Stimulated activated CD8-positive, alpha-beta memory T cell treated with anti-CD3 and anti-CD28 coated beads, Interleukin-4, amount 100 ng/mL, for 1 hour (primary cell): ENCODE data around the gene NDUFS7.
A peak's percentile ranks its signal among the peaks of the same experiment; 100 is the strongest.

Experiments used
- DNase-seq, 2 donors: peaks; one replicate each; pipeline ENCODE4 v3.0.0-alpha.2; 2020; ENCODE audit warnings: low read depth in 2 of 2, low spot score in 1 of 2

NDUFS7 gene

GRCh38 chr19:1399745-1400144, 16.0 kb downstream of the NDUFS7 start:
- DNase-seq, result no peak

DNA sequence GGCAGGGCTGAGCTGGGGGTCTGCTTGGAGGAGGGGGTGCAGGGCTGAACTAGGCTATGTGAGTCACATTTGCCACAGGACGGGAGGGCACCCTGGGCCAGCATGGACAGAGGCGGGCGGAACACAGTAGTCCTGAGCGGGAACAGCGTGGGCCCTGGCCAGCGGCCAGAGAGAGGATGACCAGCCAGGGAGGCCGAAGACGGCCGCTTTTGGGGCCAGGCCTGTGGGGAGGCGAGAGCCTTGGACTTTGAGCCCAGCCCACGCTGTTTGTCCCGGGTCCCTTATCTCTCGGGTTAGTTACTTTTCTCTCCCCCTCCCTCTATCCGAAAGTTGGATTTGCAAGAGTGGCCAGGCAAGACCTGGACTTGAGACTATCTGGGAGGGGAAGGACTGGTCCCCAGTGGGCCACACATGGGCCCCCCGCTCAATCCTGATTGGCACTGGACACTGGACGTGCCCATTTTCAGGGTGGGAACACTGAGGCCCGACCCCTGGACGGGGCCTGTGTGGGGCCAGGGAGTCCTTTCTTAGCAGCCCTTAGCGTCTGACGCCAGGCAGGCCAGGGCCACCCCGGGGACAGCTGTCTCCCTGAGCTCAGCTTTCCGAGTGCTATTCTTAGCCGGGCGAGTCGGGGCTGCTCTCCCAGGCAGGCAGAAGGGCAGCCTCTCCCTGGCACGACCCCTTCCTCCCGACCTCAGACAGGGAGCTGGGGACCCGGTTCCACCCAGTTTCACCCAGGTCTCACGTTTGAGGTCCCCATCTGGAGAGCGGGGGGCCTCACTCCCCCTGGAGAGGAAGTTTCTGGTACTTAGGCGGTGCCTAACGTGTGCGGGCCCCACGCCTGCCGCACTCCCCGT, 16.8 kb downstream of the NDUFS7 start:
- DNase-seq, result no peak

GRCh38 chr19:1401138-1401888, 17.6 kb downstream of the NDUFS7 start, which contains the start of gene GAMT:
TSS of gene GAMT (minus strand) at chr19:1401542. CDS start at chr19:1401476, 66 bp downstream.
- no peak for DNase-seq

DNA sequence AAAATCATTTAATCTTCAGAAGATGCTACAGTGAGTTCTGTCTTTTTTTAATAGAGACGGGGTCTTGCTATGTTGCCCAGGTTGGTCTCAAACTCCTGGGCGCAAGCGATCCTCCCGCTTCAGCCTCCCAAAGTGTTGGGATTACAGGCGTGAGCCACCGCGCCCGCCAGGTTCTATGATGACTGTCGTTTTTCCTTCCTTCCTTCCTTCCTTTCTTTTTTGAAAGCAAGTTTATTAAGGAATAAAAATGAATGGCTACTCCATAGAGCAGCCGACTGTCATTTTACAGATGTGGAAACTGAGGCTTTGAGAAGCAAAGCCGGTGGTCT, 18.1 kb downstream of the NDUFS7 start:
- DNase-seq, result no peak

GRCh38 chr19:1402411-1403070, 18.8 kb downstream of the NDUFS7 start:
- DNase-seq, result no peak

GRCh38 chr19:1406774-1407527, 23.2 kb downstream of the NDUFS7 start:
- DNase-seq, result peak; percentile 94 to 99

GRCh38 chr19:1407528-1408299, 24.0 kb downstream of the NDUFS7 start, which contains the start of gene DAZAP1:
TSS of gene DAZAP1 (plus strand) at chr19:1407586. CDS start at chr19:1407774, 188 bp downstream.
- DNase-seq, result no peak

DNA sequence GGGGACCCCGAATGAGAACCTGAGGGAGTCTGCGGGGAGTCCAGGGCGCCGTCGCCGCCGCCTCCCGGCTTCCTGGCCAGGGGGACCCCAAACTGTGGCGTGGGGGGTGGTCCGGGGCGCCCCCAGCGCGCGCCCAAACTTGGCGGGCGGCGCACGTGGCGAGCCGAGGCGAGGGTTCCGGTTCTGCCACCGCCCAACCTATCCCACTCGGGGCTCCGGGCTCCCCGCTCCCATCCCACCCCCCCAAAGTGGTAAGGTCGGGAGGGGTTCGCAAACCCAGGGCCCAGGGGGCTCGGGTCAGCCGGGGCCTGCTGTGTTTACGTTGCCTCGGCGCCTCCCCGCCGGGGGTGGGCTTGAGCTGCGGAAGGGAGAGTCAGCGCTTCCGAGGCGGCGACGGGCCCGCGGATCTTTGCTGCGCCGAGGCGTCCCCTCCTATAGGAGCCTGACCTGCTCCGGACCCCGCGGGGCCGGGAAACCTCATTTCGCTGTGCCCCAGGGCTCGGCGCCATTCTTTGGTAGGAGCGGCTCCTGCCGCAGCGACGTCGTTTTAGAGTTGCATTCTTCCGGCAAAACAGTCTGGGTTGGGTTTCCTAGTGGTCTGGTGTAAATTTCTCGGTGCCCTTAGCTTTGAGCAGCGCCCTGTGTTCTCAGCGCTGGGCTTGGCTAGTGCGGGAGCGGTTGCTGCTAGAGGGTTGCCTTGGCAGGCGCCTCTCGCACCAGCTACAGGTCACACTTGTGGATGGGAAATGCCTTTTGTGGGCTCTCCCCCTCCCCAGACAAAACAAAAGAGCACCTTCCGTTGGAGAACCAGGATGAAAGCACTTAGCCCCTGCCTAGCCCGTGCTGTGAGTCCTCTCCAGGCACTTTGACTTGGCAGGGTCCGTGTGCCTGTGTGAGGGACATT, 24.8 kb downstream of the NDUFS7 start:
- DNase-seq, result peak in 1 of 2 donors; percentile 27

DNA sequence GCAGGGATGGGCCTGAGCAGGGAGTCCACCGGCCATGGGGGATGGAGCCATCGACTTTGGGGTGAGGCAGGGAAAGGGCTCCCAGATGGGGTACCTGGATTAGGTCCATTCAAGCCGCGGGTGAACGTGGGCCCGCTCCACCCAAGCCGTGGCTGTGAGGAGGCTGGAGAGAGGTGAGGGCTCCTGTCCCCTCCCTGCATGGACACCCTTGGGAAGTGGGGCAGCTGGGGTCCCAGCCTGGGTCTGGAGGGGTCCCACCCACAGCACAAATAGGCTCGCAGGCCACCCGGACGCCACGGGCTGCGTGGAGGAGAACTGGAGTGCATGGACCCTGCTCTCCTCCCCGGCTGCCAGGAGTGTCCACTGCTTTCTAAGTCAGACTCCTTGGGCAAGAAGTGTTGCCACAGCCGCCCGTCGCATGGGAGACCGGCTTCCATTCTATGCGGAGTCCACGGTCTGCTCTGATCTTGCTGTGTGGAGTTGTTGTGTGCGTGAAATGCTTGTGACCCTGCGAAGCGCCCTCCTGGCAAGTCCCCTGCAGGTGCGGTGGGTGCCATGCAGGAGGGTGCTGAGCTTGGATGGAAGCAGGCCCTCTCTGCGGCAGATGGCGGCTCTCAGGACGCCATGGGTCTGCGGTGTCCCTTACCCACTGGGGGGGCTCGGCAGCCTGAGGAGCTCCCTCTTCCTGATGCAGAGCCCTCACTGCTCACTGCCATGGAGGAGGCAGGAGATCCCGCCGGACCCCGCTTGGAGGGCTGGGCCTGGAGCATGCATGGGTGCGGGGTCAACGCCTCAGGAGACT, 25.7 kb downstream of the NDUFS7 start:
- DNase-seq, result no peak

DNA sequence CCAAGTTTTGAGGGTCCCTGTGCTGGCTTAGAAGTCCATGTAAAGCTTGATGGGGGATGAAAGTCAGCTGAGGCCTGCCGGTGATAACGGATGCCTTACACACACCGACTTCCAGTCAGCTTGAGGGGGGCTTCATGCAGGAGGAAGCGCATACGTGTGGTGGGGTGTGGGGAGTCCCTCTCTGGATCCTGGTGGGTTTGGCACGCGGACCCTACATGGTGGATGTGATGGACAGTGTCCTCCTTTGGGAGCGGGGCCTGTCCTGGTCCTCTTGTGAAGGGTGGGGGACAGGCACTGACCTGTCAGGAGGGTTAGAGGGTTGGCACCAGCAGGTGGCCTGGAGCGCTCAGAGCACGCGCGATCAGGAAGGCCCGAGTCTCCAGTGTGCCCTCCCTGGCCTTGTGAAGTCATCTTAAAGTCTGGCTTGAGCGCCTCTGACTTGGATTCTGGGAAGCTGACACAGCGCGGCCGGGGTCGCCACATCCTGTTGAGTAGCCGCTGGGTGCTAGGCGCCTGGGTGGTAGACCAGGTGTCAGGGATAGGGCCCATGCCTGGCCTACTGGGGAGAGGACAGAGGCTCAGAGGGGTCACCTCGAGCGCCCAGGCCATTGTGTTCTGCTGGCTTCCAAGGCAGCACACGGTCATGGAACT, 26.6 kb downstream of the NDUFS7 start:
- DNase-seq, result no peak

- no peak for DNase-seq
Observed at GRCh38 chr19:1410789-1411188, 27.1 kb downstream of the NDUFS7 start.

GRCh38 chr19:1411255-1412191, 27.8 kb downstream of the NDUFS7 start:
- no peak for DNase-seq

- DNase-seq, result no peak
Observed at GRCh38 chr19:1412323-1412923, 28.7 kb downstream of the NDUFS7 start.

GRCh38 chr19:1412995-1413800, 29.5 kb downstream of the NDUFS7 start:
- DNase-seq, result no peak

- DNase-seq, result no peak
Observed at GRCh38 chr19:1416014-1416841, 32.5 kb downstream of the NDUFS7 start.
